HG03064 (cell line): Measurements from ENCODE around the gene NKX6-2.

Source experiments
- ATAC-seq: cut with Tn5 transposase; IDR thresholded peaks from one replicate; pipeline ENCODE4 v1.9.1; 2021; ENCODE audit warnings: low read depth; ENCODE audit not compliant: unreplicated experiment

NKX6-2 gene

DNA sequence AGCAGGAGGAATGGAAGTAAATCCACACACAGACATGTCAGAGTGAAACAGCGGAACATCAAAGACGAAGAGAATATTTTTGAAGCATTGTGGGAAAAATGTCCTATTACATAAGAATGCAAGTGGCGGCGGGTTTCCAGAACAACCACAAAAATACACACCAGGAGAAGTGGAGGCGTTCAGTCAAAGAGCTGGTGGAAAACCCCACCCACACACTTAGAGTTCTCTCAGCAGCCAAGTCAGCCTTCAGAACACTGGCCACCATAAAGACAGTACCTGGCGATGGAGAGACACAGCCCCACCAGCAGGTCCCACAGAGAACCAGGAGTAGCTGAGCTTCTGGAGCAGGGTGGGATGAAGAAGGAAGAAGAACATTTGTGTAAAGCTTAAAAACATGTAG, 23.7 kb downstream of the NKX6-2 start:
- no peak for ATAC-seq

DNA sequence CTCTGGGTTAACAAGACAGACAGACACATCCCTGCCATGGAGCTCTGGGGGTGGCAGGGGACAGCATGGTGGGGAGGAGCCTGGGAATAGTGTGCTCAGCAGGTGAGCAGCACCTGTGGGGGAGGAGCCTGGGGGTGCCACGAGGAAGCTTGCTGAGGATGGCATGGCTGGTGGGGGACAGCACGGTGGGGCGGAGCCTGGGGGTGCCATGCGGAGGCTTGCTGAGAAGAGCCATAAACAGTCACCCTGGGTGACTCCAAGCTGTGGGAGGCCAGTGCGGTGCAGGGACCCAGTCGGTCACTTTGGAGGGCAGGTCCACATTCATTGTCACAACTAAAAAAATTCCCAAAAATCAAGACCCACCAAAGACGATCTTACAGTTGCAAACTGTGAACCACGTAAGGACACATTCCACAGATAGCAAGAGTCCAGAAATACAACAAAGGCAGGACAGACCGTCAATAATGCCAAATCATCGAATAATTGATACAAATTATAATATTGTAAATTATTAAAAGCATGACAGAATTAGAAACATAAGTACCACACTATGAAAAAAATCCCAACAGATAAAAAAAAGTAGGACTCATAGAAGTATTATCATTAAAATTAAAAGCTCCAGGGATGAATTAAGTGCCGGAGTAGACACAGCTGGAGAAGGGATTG, 24.4 kb downstream of the NKX6-2 start:
- no peak for ATAC-seq

DNA sequence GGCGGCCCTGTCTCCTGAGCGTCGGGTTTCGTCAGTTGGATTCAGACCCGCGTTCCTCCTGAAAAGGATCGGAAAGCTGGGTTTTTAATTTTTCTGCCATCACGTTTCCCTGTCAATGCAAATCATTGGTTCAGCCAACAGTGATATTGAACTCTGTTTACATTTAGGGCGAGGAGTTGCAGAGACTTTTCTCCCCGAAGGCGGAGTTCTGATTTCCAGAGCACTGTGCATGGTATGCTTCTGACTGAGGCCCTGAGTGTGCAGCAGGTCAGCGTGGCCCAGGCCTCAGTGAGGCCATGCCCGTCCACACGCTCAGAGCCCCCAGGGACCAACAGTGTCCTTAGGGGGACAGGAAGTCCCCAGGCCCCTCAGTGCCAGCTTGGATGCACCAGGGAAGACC, 27.1 kb downstream of the NKX6-2 start:
- ATAC-seq, result no peak

DNA sequence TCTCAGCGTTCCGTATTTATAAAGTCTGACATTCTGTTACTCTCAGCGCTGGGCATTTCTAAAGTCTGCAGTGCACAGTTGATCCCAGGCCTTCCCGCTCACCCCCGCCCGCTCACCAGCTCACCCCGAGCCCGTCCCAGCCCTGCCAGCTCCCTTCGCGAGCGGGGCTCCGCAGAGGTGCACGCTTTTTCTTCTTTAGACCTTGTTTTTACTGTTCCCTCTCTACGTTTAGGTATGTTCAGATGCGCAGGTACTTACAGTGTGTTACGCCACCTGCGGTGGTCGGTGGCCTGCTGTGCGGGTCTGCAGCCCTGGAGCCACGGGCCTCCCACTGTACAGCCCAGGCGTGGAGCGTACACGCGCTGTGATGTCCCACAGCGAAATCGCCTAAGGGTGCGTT, 28.8 kb downstream of the NKX6-2 start:
- no peak for ATAC-seq

DNA sequence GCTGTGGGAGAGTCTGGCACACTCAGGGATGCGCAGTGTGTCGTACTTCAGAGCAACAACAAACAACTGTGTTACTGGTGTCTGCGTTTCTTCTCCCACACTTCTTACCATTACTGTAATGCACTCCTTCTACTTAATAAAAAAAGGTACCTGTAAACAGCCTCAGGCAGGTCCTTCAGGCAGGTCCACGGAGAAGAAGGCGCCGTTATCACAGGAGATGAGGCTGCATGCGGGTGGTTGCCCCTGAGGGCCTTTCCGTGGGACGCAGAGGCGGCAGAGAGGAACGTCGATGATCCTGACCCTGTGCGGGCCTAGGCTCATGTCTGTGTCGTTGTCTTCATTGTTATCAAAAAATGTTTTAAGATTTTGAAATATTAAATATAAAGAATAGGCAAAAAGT, 29.4 kb downstream of the NKX6-2 start:
- no peak for ATAC-seq

DNA sequence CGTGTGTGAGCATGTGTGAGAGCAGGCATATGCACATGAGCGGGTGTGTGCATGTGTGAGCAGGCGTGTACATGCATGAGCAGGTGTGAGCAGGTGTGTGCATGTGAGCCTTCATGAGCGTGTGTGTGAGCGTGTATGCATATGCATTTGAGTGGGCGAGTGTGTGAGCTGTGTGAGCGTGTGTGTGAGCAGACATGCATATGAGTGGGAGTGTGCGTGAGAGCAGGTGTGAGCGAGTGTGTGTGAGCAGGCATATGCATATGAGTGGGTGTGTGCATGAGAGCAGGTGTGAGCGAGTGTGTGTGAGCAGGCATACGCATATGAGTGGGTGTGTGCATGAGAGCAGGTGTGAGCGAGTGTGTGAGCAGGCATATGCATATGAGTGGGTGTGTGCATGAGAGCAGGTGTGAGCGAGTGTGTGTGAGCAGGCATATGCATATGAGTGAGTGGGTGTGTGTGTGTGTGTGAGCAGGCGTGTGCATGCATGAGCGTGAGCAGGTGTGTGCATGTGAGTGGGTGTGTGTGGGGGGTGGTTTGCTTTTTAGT, 30.7 kb downstream of the NKX6-2 start:
- ATAC-seq, result no peak

DNA sequence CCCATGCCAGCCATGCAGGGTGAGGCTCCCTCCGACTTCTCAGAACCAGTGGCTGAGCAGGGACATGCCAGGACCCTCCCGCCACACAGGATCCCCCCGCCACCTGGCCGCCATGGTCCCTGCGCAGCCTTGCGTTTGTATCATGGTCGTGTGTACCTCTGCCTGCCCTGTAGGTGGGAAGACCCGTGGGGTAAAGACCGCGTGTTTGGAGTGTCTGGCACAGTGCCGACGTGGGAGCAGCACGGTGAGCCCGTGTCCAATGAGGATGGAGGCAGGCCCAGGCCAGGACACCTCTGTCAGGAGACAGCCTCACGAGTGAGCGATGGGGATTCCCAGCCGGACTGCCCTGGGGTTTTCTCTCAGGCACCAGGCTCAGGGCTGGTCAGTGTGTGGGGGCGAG, 31.9 kb downstream of the NKX6-2 start:
- ATAC-seq, result no peak

DNA sequence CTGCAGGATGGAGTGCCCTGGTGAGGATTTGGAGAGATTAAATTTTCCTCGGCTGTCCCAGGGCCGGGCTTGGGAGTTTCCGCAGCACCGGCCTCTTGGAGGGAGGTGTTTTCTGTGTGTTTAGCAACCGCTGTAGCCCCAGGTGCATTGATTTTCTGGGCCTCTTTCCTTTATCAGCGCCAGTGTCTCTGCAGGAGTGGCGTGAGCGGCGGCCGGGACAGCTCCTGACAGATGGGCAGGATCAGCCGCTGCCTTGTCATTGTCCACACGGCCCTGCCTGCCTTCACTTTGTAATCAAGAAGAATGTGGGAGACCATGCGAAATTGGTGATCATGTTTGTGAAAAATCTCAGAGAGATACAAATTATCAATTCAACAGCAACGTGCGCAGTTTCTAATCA, 32.4 kb downstream of the NKX6-2 start:
- no peak for ATAC-seq

DNA sequence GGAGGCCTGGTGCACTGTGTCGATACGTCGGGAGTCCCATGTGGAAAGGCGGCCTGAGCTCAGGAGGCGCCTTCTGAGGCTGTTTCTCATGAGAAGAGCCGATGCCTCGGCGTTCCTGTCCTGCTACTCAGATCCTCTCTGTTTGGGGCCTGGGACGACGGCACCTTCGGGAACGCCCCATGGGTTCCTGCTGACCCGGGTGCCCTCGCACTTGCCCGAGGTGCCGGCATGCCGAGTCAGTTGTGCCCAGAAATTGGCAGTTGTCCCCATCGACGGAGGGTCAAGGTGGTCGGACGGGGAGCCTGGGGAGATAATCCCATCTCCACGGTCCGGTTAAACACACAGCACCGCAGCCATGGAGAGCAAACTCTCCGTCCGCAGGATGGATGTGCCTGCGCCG, 33.0 kb downstream of the NKX6-2 start:
- no peak for ATAC-seq

DNA sequence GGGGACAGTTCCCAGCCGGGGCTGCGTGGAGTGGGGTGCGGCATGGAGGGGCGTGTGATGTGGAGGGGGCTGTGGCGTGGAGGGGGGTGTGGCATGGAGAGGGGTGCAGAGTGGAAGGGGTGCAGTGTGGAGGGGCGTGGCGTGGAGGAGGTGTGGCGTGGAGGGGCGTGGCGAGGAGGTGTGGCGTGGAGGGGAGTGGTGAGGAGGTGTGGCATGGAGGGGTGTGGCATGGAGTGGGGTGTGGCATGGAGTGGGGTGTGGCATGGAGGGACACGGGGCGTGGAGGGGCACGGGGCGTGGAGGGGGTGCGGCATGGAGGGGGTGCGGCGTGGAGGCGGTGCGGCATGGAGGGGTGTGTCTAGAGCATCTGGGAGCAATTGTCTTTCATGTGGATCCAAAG, 33.6 kb downstream of the NKX6-2 start:
- no peak for ATAC-seq

DNA sequence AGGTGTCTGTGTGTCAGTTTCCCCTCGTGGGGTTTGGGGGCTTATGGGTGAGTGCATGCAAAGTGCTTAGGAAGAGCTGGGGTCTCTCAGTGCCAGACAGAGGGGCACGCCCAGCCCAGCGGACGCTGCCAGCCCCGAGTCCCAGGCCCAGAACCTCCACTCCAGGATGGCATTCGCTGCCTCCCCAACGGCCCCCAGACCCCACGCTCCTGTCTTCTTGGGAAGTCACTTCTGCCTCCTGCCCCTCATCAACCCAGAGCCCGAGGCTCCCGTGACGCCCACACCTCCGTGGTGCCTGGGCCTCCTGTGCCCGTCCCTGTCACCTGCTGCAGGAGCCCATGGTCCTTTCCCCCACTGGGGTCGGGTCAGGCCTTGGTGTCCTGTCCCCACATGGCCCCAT, 35.0 kb downstream of the NKX6-2 start:
- no peak for ATAC-seq

DNA sequence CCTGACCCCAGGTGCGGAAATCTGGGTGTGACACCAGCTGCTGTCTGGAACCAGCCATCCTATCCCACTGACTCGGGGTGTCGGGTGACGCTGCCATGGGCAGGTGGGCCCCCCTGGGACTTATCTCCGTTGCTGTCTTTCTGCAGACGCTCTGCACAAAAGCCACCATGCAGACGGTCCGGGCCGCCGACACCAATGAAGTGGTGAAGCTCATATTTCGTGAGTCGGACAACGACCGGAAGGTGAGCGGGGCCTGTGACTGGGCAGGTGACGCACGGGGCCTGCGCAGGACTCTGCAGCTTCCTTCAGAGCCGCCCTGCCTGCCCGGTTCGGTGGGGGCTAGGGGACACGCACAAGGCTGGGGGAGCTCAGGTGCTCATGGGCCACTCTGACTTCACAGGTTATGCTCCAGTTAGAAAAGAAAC, 36.6 kb downstream of the NKX6-2 start:
- ATAC-seq, result no peak

DNA sequence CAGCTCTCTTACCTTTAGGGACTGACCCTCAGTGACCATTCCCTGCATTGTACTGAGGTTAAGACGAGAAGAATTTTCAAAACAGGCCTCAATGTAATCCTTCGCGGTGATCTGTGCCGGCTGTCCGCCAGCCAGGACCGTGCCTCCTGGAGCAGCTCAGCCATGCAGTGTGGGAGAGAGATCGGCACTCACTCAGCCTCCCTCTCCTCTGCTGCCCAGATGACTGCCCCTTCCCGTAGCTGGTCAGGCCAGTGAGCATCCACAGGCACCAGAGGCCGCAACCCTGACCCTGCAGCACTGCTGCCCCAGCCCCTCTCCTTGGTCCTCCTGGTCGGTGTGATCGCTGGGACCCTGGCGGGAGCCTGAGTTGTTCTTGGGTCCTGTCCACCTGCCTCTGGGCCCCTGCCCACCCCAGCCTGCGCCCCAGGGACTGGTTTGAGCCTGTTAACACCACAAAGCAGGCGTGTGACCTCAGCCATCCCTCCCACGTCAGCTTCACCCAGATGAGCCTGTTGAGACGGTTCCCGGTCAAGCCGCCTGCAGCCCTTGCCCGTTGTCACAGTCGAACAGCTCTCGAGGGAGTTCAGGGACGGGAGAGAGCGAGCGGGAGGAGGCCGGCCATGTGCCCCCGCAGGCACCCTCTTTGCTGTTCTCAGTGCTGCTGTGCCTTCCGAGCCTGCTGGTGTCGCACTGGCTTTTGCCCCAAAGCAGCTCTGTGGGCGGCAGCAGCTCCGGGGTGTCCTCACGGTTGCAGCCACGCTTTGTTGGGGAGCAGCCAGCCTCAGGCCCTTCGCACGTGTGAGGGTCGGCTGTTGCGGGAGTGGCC, 37.2 kb downstream of the NKX6-2 start:
- no peak for ATAC-seq

DNA sequence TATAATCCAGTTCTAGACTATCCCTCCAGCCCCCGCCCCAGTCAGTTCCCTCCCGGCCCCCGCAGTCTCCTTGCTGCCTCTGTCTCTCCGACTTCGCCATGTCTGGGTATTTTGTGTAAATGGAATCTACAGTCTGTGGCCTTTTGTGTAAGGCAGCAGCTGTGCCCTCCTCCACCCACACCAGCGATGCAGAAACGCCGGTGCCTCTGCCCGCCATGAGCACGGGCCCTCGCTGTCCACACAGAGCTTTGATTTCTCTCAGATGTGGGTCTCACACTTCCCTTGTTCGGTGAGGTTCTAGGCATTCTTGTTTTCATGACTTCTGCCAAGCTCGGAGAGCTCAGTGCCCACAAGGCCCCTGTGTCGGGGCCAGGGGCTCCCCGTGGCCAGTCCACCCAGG, 37.8 kb downstream of the NKX6-2 start:
- no peak for ATAC-seq

DNA sequence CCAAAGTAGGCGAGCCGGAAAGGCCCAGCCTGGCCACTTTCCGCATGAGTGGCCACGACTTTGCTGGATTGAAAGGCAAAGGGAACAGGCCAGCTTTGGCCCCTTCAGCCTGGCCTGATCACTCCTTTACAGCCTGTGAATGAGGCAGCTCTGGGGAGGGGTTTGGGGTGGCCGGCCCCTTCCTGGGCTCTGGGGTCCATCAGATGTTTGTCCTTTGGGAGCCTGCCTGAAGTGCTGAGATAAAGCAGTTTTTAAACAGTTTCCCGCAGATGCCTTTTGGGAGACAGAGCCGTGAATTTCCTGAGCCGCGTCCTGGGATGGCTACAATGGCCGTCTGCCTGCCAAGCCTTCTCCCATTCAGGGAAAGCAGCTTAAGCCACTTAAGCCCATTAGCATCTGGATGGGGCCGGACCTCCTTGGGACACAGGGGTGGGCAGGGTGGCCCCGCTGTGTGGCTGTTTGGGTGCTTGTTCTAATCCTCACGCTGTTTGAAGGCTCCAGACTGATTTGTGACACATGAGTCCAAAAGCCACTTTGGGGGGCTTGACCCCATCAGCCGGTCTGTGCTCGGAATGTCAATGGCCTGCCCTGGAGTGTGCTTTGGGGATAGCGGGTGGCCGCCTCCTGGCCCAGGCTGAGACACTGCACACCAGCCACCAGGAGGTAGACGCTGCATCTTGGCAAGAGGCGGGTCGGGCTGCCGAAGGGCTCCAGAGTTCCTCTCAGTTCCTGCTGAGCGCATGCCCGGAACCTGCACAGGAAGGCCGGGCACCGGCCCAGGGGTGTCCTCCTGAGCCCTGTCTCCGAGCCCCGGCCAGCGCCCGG, 38.9 kb downstream of the NKX6-2 start:
- ATAC-seq, result no peak

DNA sequence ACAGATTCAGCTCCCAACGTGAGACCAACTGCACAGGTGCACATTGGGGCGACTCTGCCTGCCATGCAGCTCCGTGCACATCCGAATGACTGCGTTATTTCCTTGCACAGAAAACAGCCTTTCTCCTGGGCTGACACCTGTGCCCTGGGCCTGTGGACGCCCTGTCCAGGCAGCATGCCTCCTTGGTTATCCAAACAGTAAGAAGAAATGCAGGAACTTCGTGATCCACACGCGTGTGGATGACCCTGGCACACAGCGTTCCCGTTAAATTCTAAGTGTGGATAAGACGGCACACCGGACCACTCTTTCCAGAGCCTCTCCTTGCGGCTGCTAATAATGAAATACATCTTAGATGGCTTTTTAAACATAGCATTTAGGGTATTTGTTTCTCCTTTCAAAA, 39.6 kb downstream of the NKX6-2 start:
- ATAC-seq, result no peak

DNA sequence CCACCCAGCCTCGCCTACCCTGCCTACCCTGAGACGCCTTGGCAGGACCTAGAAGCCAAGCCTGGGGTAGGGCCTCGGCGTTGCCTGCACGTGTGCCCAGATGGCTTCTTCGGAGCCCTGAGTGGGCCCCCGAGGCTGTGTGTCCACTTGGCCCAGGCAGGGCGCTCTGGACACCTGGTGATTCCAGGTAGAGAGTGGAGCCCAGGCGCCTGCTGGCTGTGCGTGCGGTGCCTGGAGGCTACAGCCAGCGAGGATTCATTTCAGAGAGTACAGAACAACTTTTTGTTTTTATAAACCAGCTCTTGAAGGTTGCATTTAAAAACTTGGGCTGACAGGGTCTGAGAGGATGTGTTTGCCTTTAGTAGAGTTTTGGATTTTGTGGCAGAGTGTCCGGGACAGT, 40.0 kb downstream of the NKX6-2 start:
- ATAC-seq, result no peak

DNA sequence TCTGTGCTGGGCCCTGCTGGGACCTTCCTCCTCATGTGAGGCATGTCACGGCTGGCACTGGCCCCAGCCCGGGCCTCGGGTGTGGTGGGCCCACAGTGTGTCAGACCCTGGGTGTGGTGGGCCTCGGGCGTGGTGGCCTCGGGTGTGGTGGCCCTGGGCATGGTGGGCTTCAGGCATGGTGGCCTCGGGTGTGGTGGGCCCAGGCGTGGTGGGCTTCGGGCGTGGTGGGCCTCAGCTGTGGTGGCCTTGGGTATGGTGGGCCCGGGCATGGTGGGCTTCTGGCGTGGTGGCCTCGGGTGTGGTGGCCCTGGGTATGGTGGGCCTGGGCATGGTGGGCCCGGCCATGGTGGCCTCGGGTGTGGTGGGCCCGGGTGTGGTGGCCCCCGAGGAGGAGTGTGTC, 40.4 kb downstream of the NKX6-2 start:
- ATAC-seq, result no peak

DNA sequence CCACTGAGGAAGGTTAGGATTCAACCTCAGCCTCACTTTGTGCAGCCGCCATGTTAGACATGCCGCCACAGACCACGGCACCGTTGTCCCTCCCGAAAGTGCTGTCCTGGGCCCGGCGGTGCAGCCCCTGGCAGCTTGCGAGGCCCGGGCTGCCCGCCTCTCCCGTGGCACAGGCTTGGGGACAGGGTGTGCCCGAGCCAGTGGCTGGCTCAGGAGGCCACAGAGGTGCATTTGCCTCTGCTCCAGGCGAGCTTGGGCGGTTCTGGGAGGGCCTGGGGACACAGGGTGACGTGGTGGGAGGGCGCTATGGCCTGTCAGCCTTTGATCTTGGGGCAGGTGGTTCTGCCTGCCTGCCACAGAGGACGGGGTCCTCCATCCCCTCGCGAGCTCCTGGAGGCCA, 41.1 kb downstream of the NKX6-2 start:
- no peak for ATAC-seq

DNA sequence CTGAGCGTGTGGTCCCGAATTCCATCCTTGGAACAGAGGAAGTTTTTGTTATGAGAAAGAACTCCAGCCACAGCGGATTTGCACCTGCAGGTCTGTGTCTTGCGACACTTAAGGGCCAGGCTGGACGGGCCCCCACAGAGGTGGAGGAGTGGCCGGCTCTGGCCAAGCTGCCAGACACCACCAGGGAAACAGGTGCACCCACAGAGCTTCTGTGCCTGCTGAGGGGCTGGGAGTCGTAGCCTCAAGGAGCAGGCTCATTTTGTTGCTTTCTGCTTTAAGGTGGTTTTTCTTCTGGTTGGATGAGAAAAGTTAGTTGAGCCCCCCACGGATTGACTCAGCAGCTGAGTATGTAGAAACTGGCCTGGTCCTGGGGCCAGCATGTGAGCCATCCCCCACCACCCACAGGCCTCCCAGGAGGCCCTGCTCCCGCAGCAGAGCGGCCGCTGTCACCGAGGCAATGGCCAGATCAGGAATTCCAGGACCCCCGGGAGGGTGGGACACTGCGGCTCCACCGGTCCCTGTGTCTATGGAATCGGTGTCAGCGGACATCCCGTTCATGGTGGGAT, 41.9 kb downstream of the NKX6-2 start:
- no peak for ATAC-seq
